Brain microvascular endothelial cell (primary cell): ENCODE measurements around the gene CREB3L1.

ENCODE experiments used
- DNase-seq: peaks from one replicate; pipeline ENCODE4 v3.0.0-alpha.2; 2020
- H3K27ac ChIP-seq: fragments of 250-450 bp; sonication (Bioruptor Pico); 2 replicates; pipeline ENCODE4 v1.5.1; 2020; ENCODE audit warnings: mild to moderate bottlenecking, moderate library complexity
- H3K27me3 ChIP-seq: fragments of 250-450 bp; sonication (Bioruptor Pico); replicated peaks from 2 replicates; pipeline ENCODE4 v1.5.1; 2020; ENCODE audit warnings: mild to moderate bottlenecking
- H3K36me3 ChIP-seq: fragments of 250-450 bp; sonication (Bioruptor Pico); replicated peaks from 2 replicates; pipeline ENCODE4 v1.5.1; 2020; ENCODE audit warnings: mild to moderate bottlenecking
- H3K4me3 ChIP-seq: 2 replicates; pipeline ENCODE4 v1.5.1; 2011; ENCODE audit warnings: low read depth, mild to moderate bottlenecking, control low read depth, low read length, moderate library complexity
- in situ Hi-C: cut with HindIII; loops from 2 replicates; pipeline ENCODE4 v1.10.0; 2017; ENCODE audit warnings: low sequenced_read_pairs, low pct_ligation_motif_present
- TF ChIP-seq, protein P1 (sequence below): IDR thresholded peaks from 2 replicates; pipeline ENCODE4 v1.5.1; 2011; ENCODE audit warnings: low read depth, mild to moderate bottlenecking, moderate library complexity, low read length, control low read depth, inconsistent platforms; ENCODE audit errors: missing control alignments

CREB3L1 gene

DNA sequence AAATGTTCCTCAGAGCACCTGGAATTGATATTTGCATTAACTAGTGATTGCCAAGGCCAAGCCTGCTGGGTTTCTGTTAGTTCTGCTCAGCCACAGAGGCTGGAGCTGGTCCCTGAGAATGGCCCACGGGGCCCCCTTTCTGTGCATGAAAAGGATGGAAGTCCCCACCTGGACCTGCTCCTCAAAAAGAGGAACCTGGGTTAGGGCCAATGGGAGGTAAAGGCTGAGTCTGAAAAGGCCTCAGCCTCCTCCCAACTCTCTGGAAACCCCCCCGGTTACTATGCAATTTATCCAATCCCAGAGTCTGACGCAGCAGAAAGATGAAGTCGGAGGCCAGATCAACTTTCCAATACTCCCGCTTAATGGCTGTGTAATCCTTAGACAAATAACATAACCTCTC lies 6.8 kb upstream of the CREB3L1 start:
- Histone ChIP-seq H3K36me3 (no peaks in the 10 kb centered on the region), H3K27me3 (no peaks in the 10 kb centered on the region), H3K4me3 (no peak overlapping the region), H3K27ac (no peak overlapping the region)
- in situ Hi-C loops, result no loop called here
- DNase-seq, result no peak
- TF ChIP-seq, protein P1, sequence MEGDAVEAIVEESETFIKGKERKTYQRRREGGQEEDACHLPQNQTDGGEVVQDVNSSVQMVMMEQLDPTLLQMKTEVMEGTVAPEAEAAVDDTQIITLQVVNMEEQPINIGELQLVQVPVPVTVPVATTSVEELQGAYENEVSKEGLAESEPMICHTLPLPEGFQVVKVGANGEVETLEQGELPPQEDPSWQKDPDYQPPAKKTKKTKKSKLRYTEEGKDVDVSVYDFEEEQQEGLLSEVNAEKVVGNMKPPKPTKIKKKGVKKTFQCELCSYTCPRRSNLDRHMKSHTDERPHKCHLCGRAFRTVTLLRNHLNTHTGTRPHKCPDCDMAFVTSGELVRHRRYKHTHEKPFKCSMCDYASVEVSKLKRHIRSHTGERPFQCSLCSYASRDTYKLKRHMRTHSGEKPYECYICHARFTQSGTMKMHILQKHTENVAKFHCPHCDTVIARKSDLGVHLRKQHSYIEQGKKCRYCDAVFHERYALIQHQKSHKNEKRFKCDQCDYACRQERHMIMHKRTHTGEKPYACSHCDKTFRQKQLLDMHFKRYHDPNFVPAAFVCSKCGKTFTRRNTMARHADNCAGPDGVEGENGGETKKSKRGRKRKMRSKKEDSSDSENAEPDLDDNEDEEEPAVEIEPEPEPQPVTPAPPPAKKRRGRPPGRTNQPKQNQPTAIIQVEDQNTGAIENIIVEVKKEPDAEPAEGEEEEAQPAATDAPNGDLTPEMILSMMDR, result no peak

DNA sequence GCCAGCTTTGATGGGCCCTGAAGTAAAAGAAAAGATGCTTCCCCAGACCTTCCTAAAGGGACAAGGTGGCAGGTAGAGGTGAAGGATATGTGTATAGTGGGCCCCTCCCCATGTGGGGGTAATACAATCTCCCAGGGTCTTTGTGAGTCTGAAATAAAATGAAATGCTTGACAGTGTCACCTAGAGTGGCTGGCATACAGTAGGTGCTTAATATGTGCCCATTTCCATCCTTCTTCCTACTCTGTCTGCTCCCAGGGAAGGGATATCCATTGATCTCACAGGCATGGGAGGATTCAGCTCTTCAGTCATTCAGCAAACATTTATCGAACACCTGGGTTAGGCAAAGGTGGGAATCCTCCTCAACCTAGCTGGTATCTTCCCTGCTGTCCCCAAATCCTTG lies 6.1 kb upstream of the CREB3L1 start:
- in situ Hi-C loops, result no loop called here
- no peaks in the 10 kb centered on the region for H3K36me3 ChIP-seq
- H3K27ac ChIP-seq, result no peak overlapping the region
- TF ChIP-seq, protein P1, result no peak
- H3K27me3 ChIP-seq, result no peaks in the 10 kb centered on the region
- H3K4me3 ChIP-seq, result no peak overlapping the region
- DNase-seq, result no peak

DNA sequence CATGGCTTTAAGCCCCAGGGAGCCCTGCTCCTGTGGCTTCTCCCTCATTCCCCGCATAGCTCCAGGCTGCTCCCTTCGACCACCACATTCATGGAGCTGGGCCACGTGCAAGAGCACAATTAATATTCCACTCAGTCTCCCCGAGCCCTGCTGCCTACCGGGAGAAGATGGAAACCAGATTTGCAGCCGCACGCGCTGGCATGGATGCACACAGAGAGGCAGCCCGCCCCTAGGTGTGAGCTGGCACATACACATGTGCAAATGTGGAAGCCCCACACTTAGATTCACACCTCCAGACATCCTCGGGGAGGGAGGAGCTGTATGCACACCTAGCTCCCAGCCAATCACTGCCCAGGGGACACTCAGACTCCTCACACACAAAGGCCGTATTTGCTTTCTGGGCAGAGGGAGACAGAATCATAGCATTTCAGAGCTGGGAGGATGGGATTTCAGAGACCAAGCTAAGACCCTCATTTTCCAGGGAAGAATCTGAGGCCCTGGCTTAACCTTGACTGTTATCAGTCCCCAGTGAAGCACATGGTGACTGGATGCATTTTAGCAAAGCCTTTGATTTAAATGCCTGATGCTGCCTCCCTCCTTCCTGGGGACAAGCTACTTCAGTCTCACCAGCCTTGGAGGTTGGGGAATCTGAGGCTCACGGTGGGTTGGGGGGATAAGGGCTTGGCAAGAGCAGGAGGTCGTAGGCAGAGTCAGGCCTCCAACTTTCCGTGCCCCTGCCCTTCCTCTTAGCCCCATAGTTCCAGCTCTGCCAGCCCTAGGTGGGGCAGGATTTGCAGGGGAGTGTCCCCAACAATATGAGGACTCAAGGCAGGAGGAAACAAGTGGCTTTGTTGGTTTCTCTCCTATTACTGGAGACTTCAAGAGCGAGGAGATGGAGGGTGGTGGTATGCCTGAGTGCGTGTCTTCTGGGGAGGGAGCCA lies 5.3 kb upstream of the CREB3L1 start:
- no peak for DNase-seq
- Histone ChIP-seq H3K27ac (peak overlapping the region; percentile 32), H3K27me3 (no peaks in the 10 kb centered on the region)

DNA sequence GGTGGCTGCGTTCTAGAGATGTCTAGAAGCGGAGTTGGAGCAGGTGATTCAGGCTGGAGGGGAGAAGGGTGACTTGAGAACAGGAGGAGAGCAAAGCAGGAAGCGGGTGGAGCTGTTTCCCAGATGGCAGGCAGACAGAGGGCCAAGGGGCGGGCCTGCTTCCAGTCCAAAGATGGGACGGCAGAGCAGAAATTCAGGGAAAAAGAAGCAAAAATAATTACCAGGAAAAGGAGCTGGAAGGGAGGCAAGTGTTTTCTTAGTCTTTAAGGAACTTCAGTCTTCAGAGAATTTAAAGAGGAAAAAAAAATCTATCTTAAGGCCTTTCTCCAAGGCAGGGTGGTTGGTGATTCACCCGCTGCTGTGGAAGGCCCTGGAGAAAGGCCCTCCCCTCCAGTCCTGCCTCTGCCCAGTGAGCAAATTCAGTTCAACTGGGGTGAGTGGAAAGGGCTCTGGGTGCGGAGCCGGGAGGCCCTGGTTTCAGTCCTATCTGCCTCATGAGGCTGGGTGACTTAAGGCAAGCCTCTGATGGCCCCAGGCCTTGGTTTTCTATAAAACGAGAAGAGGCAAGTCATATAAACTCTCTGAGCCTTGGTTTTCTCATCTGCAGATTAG lies 4.5 kb upstream of the CREB3L1 start:
- in situ Hi-C loops, result no loop called here
- Histone ChIP-seq H3K36me3 (no peaks in the 10 kb centered on the region), H3K27ac (peak overlapping the region; percentile 32), H3K4me3 (no peak overlapping the region), H3K27me3 (no peaks in the 10 kb centered on the region)
- no peak for DNase-seq
- TF ChIP-seq, protein P1, result no peak

More for the DNA sequence above, 5.3 kb upstream of the CREB3L1 start:
- TF ChIP-seq, protein P1, result no peak
- in situ Hi-C loops, result no loop called here
- Histone ChIP-seq H3K36me3 (no peaks in the 10 kb centered on the region), H3K4me3 (no peak overlapping the region)

DNA sequence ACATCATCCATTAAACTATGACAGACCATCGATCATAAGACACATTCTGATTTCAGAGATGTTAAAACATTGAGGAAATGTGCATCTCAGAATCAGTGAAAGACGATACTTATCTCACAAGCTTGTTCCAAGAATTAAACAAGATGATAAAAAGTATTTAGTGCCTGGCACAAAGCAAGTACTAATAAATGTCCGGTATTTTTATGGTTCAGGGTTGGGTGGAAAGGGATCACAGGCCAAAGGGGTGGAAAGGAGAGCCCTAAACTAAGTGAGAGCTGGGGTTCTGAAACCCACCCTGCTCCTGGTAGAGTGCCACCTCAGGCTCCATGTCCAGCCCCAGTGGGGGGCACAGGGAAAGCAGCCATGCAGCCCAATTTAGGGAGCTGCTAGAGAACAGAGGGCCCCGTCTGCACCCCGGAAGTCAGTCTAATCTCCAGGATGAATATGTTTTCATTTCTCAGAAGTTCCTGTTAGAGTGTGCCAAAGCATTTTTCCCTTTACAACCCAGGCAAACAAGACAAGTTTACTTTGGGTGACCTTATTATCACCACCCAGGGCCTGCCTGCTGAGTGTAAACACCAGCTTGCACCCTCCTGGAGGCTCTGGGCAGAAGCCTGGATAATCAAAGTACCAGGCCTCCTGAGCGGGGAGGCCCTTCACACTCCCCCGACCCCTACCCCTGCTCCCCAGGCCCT lies 3.8 kb upstream of the CREB3L1 start:
- DNase-seq, result no peak
- in situ Hi-C loops, result no loop called here
- Histone ChIP-seq H3K27ac (peak overlapping the region; percentile 32), H3K27me3 (no peaks in the 10 kb centered on the region), H3K36me3 (no peaks in the 10 kb centered on the region), H3K4me3 (no peak overlapping the region)
- TF ChIP-seq, protein P1, result no peak
